SK-N-SH (cell line): ENCODE measurements around the gene ARID1B. TPM values are rescaled to one million over a fixed set of nuclear protein-coding genes. Genes with fewer than 3 reads are reported as not detected.

Experiments
- CTCF ChIA-PET: fragments of 300-600, 350-600 bp; formaldehyde crosslinking; extraction: SDS; loops from one replicate; lab custom pipeline; 2021; lab: Yijun Ruan, JAX
- POLR2A ChIA-PET: fragments of 350-600 bp; sonication (Branson Sonifier 250); formaldehyde crosslinking; extraction: SDS; loops from one replicate; lab custom pipeline; 2020; ENCODE audit warnings: antibody characterized with exemption, inconsistent platforms; lab: Yijun Ruan, JAX
- DNase-seq: peaks from one replicate; pipeline ENCODE4 v3.0.0; 2012
- H2AFZ ChIP-seq: fragments of 200-600 bp; sonication (generic); 2 replicates; pipeline ENCODE4 v1.8.1; 2016; ENCODE audit warnings: antibody characterized with exemption, mild to moderate bottlenecking, low read depth
- H3F3A ChIP-seq: fragments of 200-600 bp; sonication (generic); replicated peaks from 2 replicates; pipeline ENCODE3; 2016; ENCODE audit warnings: antibody characterized with exemption, mild to moderate bottlenecking; ENCODE audit not compliant: insufficient read depth
- H3K27ac ChIP-seq, 2 experiments: fragments of 200-500 bp in 1 of 2; fragments of 200-600 bp in 1 of 2; sonication (Bioruptor generic) in 1 of 2; sonication (generic), shearing (Covaris generic) in 1 of 2; 2 replicates each; pipeline versions ENCODE4 v1.5.1 to v1.6.1; 2014 to 2016; ENCODE audit warnings: low read depth in 2 of 2, inconsistent platforms in 1 of 2, low read length in 1 of 2, mild to moderate bottlenecking in 1 of 2, mixed read lengths in 1 of 2
- H3K27me3 ChIP-seq: fragments of 200-600 bp; sonication (generic), shearing (Covaris generic); 2 replicates; pipeline ENCODE4 v1.6.1; 2016; ENCODE audit warnings: mixed run types; ENCODE audit not compliant: insufficient read depth
- H3K36me3 ChIP-seq, 2 experiments: fragments of 200-500 bp in 1 of 2; fragments of 200-600 bp in 1 of 2; sonication (Bioruptor generic) in 1 of 2; sonication (generic) in 1 of 2; replicated peaks in 1 of 2; 2 replicates each; pipeline versions ENCODE3 to v1.5.1; 2014 to 2016; ENCODE audit warnings: low read length in 1 of 2, mild to moderate bottlenecking in 1 of 2; ENCODE audit not compliant: insufficient read depth in 2 of 2, control insufficient read depth in 1 of 2
- H3K4me1 ChIP-seq, 2 experiments: fragments of 200-500 bp in 1 of 2; fragments of 200-600 bp in 1 of 2; sonication (Bioruptor generic) in 1 of 2; sonication (generic), shearing (Covaris generic) in 1 of 2; 2 replicates each; pipeline versions ENCODE4 v1.5.1 to v1.6.1; 2014 to 2016; ENCODE audit warnings: low read depth in 1 of 2, low read length in 1 of 2, mixed run types in 1 of 2; ENCODE audit not compliant: insufficient read depth in 2 of 2, control insufficient read depth in 1 of 2
- H3K4me2 ChIP-seq: fragments of 200-600 bp; sonication (generic), shearing (Covaris generic); 2 replicates; pipeline ENCODE4 v1.6.1; 2017; ENCODE audit warnings: mixed run types
- H3K4me3 ChIP-seq, 2 experiments: fragments of 200-500 bp in 1 of 2; fragments of 200-600 bp in 1 of 2; sonication (Bioruptor generic) in 1 of 2; sonication (generic), shearing (Covaris generic) in 1 of 2; 2 replicates each; pipeline versions ENCODE4 v1.5.1 to v1.8.1; 2014 to 2016; ENCODE audit warnings: low read depth in 2 of 2, inconsistent platforms in 1 of 2, low read length in 1 of 2, mild to moderate bottlenecking in 1 of 2, mixed read lengths in 1 of 2, moderate library complexity in 1 of 2
- H3K79me2 ChIP-seq: fragments of 200-600 bp; sonication (generic); 2 replicates; pipeline ENCODE4 v1.8.1; 2017; ENCODE audit warnings: mild to moderate bottlenecking; ENCODE audit not compliant: insufficient read depth
- H3K9ac ChIP-seq: fragments of 200-600 bp; sonication (generic); 2 replicates; pipeline ENCODE4 v1.6.1; 2017; ENCODE audit warnings: mixed run types
- H3K9me2 ChIP-seq: fragments of 200-600 bp; sonication (generic); 2 replicates; pipeline ENCODE4 v1.6.1; 2017; ENCODE audit warnings: mixed run types
- H3K9me3 ChIP-seq: fragments of 200-600 bp; sonication (generic); 2 replicates; pipeline ENCODE4 v1.6.1; 2017; ENCODE audit warnings: mixed run types, mild to moderate bottlenecking, moderate library complexity
- H4K20me1 ChIP-seq: fragments of 200-600 bp; sonication (generic); 2 replicates; pipeline ENCODE4 v1.6.1; 2017; ENCODE audit warnings: mild to moderate bottlenecking, mixed run types; ENCODE audit not compliant: insufficient read depth
- CHD2 ChIP-seq: fragments of 150-350 bp; IDR thresholded peaks from 2 replicates; pipeline ENCODE4 v1.6.1; 2018; ENCODE audit warnings: low read length; ENCODE audit not compliant: partially characterized antibody
- ELF1 ChIP-seq: IDR thresholded peaks from 2 replicates; pipeline ENCODE4 v1.4.0; 2012
- EP300 ChIP-seq, 2 experiments: IDR thresholded peaks; 2 replicates each; pipeline versions ENCODE4 v1.4.0 to v1.6.1; 2012; ENCODE audit warnings: borderline replicate concordance in 1 of 2, low read depth in 1 of 2, low read length in 1 of 2
- EZH2phosphoT487 ChIP-seq: fragments of 200-600 bp; sonication (generic); IDR thresholded peaks from 2 replicates; pipeline ENCODE4 v1.6.1; 2017; ENCODE audit warnings: low read depth, mixed run types, mild to moderate bottlenecking, antibody characterized with exemption, moderate library complexity, borderline replicate concordance
- GABPA ChIP-seq: IDR thresholded peaks from 2 replicates; pipeline ENCODE4 v1.4.0; 2012; ENCODE audit warnings: low read depth, mild to moderate bottlenecking
- GATA2 ChIP-seq: sonication (generic); formaldehyde crosslinking; IDR thresholded peaks from 2 replicates; pipeline ENCODE4 v1.5.0; 2020; ENCODE audit warnings: mild to moderate bottlenecking, missing genetic modification reagents
- JUND ChIP-seq: IDR thresholded peaks from 2 replicates; pipeline ENCODE4 v1.4.0; 2012
- MXI1 ChIP-seq: IDR thresholded peaks from 2 replicates; pipeline ENCODE4 v1.6.1; 2012; ENCODE audit warnings: mild to moderate bottlenecking, low read depth, low read length, improper control_type of control experiment
- NRF1 ChIP-seq: IDR thresholded peaks from 2 replicates; pipeline ENCODE4 v1.6.1; 2012; ENCODE audit warnings: low read depth, mild to moderate bottlenecking, low read length
- POLR2AphosphoS5 ChIP-seq: IDR thresholded peaks from 2 replicates; pipeline ENCODE4 v1.6.1; 2012; ENCODE audit warnings: low read depth, low read length
- REST ChIP-seq: IDR thresholded peaks from 2 replicates; pipeline ENCODE4 v1.6.1; 2012; ENCODE audit warnings: mild to moderate bottlenecking, low read depth, low read length, moderate library complexity
- RFX5 ChIP-seq: IDR thresholded peaks from 2 replicates; pipeline ENCODE4 v1.6.1; 2012; ENCODE audit warnings: mild to moderate bottlenecking, improper control_type of control experiment, low read length
- SIN3A ChIP-seq: IDR thresholded peaks from 2 replicates; pipeline ENCODE4 v1.6.1; 2012; ENCODE audit warnings: low read depth, mild to moderate bottlenecking, low read length, moderate library complexity, borderline replicate concordance
- YY1 ChIP-seq: IDR thresholded peaks from 2 replicates; pipeline ENCODE4 v1.4.0; 2012; ENCODE audit warnings: low read depth, mild to moderate bottlenecking
- WGBS: methylation state at CpG from one replicate; pipeline ENCODE4 v1.1.6; 2017; ENCODE audit warnings: low lambda C conversion rate; 5-methylcytosine and 5-hydroxymethylcytosine counted together
- polyA plus RNA-seq, 3 experiments: library from polyadenylated mRNA; depleted of rRNA; stranded (reverse); fragments of >200 nt; gene quantifications; 2 replicates each; pipeline ENCODE4 v1.2.3, GENCODE V29; 2012
- TF ChIP-seq, protein P1 (sequence below): IDR thresholded peaks from 2 replicates; pipeline ENCODE4 v1.4.0; 2012; ENCODE audit warnings: low read depth
- TF ChIP-seq, protein P2 (sequence below): fragments of 200-600 bp; sonication (generic); IDR thresholded peaks from 2 replicates; pipeline ENCODE4 v1.6.1; 2017; ENCODE audit warnings: antibody characterized with exemption, mild to moderate bottlenecking, moderate library complexity
- TF ChIP-seq, protein P3 (sequence below): fragments of 150-350 bp; IDR thresholded peaks from 2 replicates; pipeline ENCODE4 v1.6.1; 2016; ENCODE audit warnings: mild to moderate bottlenecking, low read depth, low read length

The ARID1B gene
- polyA plus RNA-seq, 1 of the 3 experiments (the other 2 are of a cell fraction): 13.6 TPM

DNA sequence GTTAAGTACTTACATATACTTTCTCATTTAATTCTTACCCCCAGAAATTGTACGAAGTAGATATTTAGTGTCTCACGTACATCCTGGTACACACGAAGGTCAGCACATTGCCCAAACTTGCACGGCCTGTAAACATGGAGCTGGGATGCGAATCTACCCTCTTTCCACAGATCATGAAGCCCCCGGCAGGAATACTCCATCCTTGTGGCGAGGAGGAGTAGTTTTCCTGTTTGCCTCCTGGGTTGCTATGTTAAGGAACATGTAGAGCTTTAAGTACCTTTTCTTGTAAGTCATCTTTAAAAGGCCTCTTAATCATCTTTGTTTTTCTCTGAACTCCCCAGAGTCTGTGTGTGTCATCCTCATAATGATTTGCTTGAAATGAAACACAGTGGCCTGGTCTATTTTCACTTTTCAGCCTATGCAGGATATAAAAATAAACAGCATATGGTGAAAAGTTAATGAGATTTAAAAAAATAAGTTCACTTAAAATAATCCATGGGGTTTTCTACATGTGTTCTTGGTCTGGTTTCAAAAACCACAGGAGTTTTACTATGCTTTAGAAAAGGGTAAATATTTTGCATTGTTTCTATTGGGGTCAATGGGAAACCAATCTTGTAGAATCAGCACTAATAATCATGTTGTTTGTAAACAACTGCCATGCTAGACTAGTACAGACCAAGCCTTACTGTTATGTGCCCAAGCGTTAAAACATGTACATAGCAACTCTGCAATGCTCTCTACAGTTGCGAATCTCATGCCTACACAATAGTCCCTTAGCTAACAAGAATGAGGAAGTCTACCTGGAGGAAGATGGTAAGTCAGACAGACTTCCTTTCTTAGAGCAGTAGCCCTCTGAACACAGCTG is 9.3 kb upstream of the ARID1B start (continued):
- TF ChIP-seq REST: no peak
- TF ChIP-seq SIN3A: no peak
- TF ChIP-seq JUND: no peak
- no peak for TF ChIP-seq NRF1

- POLR2A ChIA-PET: no interaction called here
- no peaks in the 10 kb centered on the region for H3K27me3 ChIP-seq
- H3K36me3 ChIP-seq: no peaks in the 10 kb centered on the region
- no peaks in the 10 kb centered on the region for H4K20me1 ChIP-seq
- H3K4me1 ChIP-seq: peaks cover 10 to 12% of the 10 kb centered on the region in 2 experiments; a peak in 3 of 4 replicates
- H3K4me3 ChIP-seq: no peak overlapping the region
- no peak overlapping the region for H3K4me2 ChIP-seq
- H3K9me2 ChIP-seq: no peaks in the 10 kb centered on the region
- CTCF ChIA-PET: interaction anchor here (0.6 to 1.6 kb wide), 4 partner anchors 13 to 263 kb away, joined by 3 to 4 read pairs (median 3); no protein-coding TSS in a partner anchor
- TF ChIP-seq ELF1 (no peak), GABPA (no peak), EZH2phosphoT487 (no peak)
- TF ChIP-seq, protein P1, sequence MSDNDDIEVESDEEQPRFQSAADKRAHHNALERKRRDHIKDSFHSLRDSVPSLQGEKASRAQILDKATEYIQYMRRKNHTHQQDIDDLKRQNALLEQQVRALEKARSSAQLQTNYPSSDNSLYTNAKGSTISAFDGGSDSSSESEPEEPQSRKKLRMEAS: no peak
- no peaks in the 10 kb centered on the region for H3K9me3 ChIP-seq
- peaks cover 11% of the 10 kb centered on the region for H3K79me2 ChIP-seq
- no peak for DNase-seq
- H3K9ac ChIP-seq: no peak overlapping the region
- peaks cover 2% of the 10 kb centered on the region for H3F3A ChIP-seq
- no peak overlapping the region for H2AFZ ChIP-seq
- whole genome bisulfite sequencing: 83% methylated on average over 3 of the region's 3 CpGs
- no peak overlapping the region for H3K27ac ChIP-seq
Observed at GRCh38 chr6:156771047-156771446, 6.1 kb upstream of the ARID1B start.

GRCh38 chr6:156771761-156772160 is 5.4 kb upstream of the ARID1B start:
- POLR2A ChIA-PET: no interaction called here
- CTCF ChIA-PET: interaction anchor here (1.3 to 1.6 kb wide), 2 partner anchors 162 to 262 kb away, joined by 3 to 4 read pairs; no protein-coding TSS in a partner anchor
- Histone ChIP-seq H3K79me2 (peaks cover 16% of the 10 kb centered on the region), H2AFZ (no peak overlapping the region), H4K20me1 (no peaks in the 10 kb centered on the region), H3K4me1 (peaks cover 11 to 12% of the 10 kb centered on the region in 2 experiments; a peak in 3 of 4 replicates), H3K4me3 (no peak overlapping the region), H3K4me2 (no peak overlapping the region), H3K27me3 (no peaks in the 10 kb centered on the region), H3F3A (peaks cover 9% of the 10 kb centered on the region), H3K27ac (no peak overlapping the region), H3K9me3 (no peaks in the 10 kb centered on the region), H3K9ac (no peak overlapping the region), H3K9me2 (no peaks in the 10 kb centered on the region), H3K36me3 (no peaks in the 10 kb centered on the region)
- DNase-seq: no peak
- WGBS: 99% methylated on average over 7 of the region's 7 CpGs
- TF ChIP-seq CHD2 (no peak), GATA2 (no peak), RFX5 (no peak), EP300 (IDR thresholded peaks at IDR 0.05; ENCODE audit: borderline replicate concordance in 1 of 2, low read depth in 1 of 2, low read length in 1 of 2) (no peak), EZH2phosphoT487 (no peak), YY1 (no peak), MXI1 (no peak), POLR2AphosphoS5 (no peak)
- TF ChIP-seq, protein P2, sequence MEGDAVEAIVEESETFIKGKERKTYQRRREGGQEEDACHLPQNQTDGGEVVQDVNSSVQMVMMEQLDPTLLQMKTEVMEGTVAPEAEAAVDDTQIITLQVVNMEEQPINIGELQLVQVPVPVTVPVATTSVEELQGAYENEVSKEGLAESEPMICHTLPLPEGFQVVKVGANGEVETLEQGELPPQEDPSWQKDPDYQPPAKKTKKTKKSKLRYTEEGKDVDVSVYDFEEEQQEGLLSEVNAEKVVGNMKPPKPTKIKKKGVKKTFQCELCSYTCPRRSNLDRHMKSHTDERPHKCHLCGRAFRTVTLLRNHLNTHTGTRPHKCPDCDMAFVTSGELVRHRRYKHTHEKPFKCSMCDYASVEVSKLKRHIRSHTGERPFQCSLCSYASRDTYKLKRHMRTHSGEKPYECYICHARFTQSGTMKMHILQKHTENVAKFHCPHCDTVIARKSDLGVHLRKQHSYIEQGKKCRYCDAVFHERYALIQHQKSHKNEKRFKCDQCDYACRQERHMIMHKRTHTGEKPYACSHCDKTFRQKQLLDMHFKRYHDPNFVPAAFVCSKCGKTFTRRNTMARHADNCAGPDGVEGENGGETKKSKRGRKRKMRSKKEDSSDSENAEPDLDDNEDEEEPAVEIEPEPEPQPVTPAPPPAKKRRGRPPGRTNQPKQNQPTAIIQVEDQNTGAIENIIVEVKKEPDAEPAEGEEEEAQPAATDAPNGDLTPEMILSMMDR: no peak
- TF ChIP-seq, protein P3, sequence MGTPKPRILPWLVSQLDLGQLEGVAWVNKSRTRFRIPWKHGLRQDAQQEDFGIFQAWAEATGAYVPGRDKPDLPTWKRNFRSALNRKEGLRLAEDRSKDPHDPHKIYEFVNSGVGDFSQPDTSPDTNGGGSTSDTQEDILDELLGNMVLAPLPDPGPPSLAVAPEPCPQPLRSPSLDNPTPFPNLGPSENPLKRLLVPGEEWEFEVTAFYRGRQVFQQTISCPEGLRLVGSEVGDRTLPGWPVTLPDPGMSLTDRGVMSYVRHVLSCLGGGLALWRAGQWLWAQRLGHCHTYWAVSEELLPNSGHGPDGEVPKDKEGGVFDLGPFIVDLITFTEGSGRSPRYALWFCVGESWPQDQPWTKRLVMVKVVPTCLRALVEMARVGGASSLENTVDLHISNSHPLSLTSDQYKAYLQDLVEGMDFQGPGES: no peak
- TF ChIP-seq, protein P1: no peak
